AG04449 (cell line): Measurements from ENCODE around the gene IQSEC1.

Experiments used
- CTCF ChIA-PET: fragments of 350-600 bp; formaldehyde crosslinking; extraction: SDS; loops from one replicate; lab custom pipeline; 2021; ENCODE audit warnings: antibody characterized with exemption; lab: Yijun Ruan, JAX
- POLR2A ChIA-PET: fragments of 400-600, 350-600 bp; formaldehyde crosslinking; extraction: SDS; loops from one replicate; lab custom pipeline; 2020; ENCODE audit warnings: antibody characterized with exemption, inconsistent platforms; lab: Yijun Ruan, JAX
- DNase-seq: peaks from one replicate; pipeline ENCODE4 v3.0.0-alpha.2; 2010; ENCODE audit warnings: low read depth, low spot score
- H3K4me3 ChIP-seq: 2 replicates; pipeline ENCODE4 v1.5.1; 2011; ENCODE audit warnings: low read depth, mild to moderate bottlenecking, control low read depth, low read length
- CTCF ChIP-seq: IDR thresholded peaks from one replicate; pipeline ENCODE4 v1.5.1; 2011; ENCODE audit warnings: mild to moderate bottlenecking, moderate library complexity, low read length, control low read depth, inconsistent platforms; ENCODE audit not compliant: insufficient read depth; ENCODE audit errors: missing control alignments

IQSEC1 gene

GRCh38 chr3:13113346-13114330 is 40.4 kb upstream of the IQSEC1 start:
- TF ChIP-seq CTCF = no peak
- ChIA-PET CTCF (interaction anchor here (3.5 kb wide), 1 partner anchor 22 kb away, joined by 12 read pairs; no protein-coding TSS in a partner anchor), POLR2A (no interaction called here)
- no peak for DNase-seq
- H3K4me3 ChIP-seq = no peak overlapping the region

DNA sequence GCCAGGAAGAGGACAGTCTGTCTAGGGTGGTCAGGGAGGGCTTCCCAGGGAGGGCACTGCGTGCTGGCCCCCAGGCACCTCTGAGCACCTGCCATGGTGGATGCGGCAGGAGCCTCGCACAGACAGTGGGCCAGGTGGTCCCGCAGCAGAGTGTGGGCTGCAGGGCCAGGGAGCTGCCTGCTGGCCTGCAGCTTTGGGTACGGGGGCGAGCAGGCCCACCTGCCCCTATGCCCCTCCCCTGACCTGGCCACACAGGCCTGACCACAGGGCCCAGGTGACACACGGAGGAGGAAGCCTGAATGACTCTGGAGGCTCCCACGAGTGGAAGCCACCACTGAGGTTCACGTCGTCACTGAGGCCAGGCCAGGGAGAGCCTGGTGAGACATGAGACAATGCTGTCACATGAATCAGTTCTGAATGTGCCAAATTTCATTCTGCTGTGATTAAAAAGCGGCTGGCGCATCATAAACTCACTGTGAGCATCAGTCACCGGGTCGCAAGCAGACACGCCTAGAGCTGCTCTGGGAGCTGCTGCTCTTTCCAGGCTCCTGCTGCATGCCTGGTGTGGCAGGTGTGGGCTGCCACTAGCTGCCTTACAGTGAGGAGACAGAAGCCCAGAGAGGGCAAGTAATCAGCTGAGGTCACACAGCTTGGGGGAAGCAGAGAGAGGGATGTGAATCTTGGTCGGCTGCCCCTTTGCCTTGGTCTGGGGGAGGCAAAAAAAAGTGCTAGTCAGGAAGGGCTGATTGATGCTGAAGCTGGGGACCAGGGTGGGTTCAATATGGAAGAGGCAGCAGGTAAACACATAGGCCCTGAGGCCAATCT is 39.5 kb upstream of the IQSEC1 start:
- DNase-seq = no peak
- no peak for TF ChIP-seq CTCF
- no peak overlapping the region for H3K4me3 ChIP-seq
- POLR2A ChIA-PET = no interaction called here
- CTCF ChIA-PET = interaction anchor here (3.5 kb wide), 1 partner anchor 21 kb away, joined by 12 read pairs; no protein-coding TSS in a partner anchor

DNA sequence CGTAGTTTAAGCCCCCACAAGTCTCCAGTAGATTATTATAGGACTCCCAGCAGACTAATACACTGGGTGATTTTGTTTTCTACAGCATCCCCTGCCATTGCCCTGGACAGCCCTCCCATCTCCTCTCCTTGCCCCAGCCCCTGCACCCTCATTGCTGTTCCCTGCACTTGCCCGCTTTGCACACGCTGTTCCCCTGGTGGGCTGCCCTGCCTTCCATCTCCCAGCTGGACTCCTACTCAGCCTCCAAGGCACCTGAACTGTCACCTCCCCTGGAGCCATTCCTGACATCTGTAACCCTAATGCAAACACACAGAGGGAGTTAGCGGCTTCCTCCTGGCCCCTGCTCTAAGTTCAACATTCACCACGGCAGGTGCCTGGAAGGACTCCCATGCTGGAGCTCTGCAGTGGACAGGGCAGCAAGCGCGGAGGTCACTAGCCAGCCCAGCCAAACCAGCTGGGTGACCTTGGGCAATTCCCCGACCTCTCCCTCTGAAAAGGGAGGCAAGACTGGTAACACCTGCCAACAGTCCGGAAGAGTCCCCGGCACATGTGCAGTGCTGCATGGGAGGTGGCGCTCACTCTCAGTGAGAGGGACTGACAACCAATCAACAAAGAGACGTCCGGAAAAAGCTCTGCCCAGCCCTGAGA is 38.8 kb upstream of the IQSEC1 start:
- ChIA-PET CTCF (interaction anchor here (3.5 kb wide), 1 partner anchor 20 kb away, joined by 12 read pairs; no protein-coding TSS in a partner anchor), POLR2A (no interaction called here)
- DNase-seq = no peak
- TF ChIP-seq CTCF = no peak
- H3K4me3 ChIP-seq = no peak overlapping the region

DNA sequence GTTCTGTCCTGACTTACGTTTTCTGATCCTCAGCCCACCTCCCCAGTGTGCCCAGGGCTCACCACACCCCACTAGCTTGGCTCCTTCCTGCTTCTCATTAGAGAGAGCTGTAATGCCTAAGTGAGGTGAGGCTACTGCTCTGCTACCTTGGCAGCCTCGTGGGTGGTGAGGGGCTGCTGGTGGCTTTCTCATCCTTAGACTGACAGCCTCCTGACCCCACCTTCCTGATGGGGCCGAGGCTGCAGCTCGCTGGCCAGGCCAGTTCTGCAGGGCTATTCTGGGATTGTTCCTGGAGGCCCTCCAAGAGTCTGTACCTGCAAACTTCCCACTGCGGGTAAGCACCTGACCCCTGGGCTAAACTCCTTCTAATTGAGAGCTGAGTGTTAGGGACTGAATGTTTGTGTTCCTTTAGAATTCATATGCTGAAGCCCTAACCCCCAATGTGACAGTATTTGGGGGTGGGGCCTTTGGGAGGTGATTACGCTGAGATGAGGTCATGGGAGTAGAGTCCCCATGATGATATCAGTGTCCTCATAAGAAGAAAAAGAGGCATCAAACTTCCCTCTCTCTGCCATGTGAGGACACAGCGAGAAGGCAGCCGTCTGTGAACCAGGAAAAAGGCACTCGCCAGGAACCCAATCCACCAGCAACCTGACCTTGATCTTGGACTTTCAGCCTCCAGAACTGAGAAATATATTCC is 38.1 kb upstream of the IQSEC1 start:
- CTCF ChIA-PET = interaction anchor here (3.5 kb wide), 1 partner anchor 19 kb away, joined by 12 read pairs; no protein-coding TSS in a partner anchor
- no peak overlapping the region for H3K4me3 ChIP-seq
- no peak for DNase-seq
- no peak for TF ChIP-seq CTCF
- POLR2A ChIA-PET = no interaction called here

DNA sequence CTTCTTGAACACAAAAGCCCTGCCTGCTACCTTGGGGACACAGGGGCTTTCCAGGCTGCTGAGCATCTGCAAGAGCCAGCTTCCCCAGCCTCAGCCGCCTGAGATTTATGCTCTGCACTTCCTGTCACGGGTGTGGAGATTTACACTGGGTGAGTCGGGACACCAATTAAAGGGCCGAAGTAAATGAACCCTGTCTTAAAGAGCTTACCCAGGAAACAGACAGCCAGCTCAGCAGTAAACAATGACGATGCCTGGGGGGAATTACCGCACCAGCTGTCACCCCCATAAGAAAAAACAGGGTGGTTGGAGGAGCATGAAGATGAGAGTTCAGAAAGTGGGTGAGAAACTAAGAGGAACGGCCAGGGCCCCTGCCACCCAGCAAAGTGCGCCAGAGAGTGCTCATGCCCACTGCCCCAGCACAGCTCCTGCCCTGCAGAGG is 37.5 kb upstream of the IQSEC1 start:
- POLR2A ChIA-PET = no interaction called here
- no peak for DNase-seq
- no peak for TF ChIP-seq CTCF
- no peak overlapping the region for H3K4me3 ChIP-seq
- CTCF ChIA-PET = interaction anchor here (3.5 kb wide), 1 partner anchor 19 kb away, joined by 12 read pairs; no protein-coding TSS in a partner anchor
